HG02571 (cell line): ENCODE data around the gene FAM3C.

Experiments
- ATAC-seq: cut with Tn5 transposase; IDR thresholded peaks from one replicate; pipeline ENCODE4 v1.9.1; 2021; ENCODE audit warnings: mild to moderate bottlenecking, moderate library complexity; ENCODE audit not compliant: unreplicated experiment

The FAM3C gene

GRCh38 chr7:121410829-121411596, 14.9 kb upstream of the FAM3C start:
- no peak for ATAC-seq

- no peak for ATAC-seq
Measured at GRCh38 chr7:121406944-121407343, 10.8 kb upstream of the FAM3C start.

GRCh38 chr7:121406461-121406860, 10.4 kb upstream of the FAM3C start:
- no peak for ATAC-seq

GRCh38 chr7:121404348-121404747, 8.2 kb upstream of the FAM3C start:
- ATAC-seq, result no peak

GRCh38 chr7:121402701-121403100, 6.6 kb upstream of the FAM3C start:
- no peak for ATAC-seq

- ATAC-seq, result no peak
Measured at GRCh38 chr7:121401896-121402295, 5.8 kb upstream of the FAM3C start.

GRCh38 chr7:121398246-121398645, 2.1 kb upstream of the FAM3C start:
- ATAC-seq, result no peak

GRCh38 chr7:121397822-121398221, 1.7 kb upstream of the FAM3C start:
- no peak for ATAC-seq

- ATAC-seq, result no peak
Measured at GRCh38 chr7:121397361-121397760, 1.3 kb upstream of the FAM3C start.

- ATAC-seq, result peak; percentile 5
Measured at GRCh38 chr7:121395494-121395960, 581 bp downstream of the FAM3C start.

GRCh38 chr7:121394709-121395140, 1.4 kb downstream of the FAM3C start:
- no peak for ATAC-seq

GRCh38 chr7:121393005-121393366, 3.1 kb downstream of the FAM3C start:
- no peak for ATAC-seq

GRCh38 chr7:121392277-121393004, 3.7 kb downstream of the FAM3C start:
- no peak for ATAC-seq

GRCh38 chr7:121391686-121392085, 4.4 kb downstream of the FAM3C start:
- no peak for ATAC-seq

- no peak for ATAC-seq
Measured at GRCh38 chr7:121390617-121391016, 5.5 kb downstream of the FAM3C start.

GRCh38 chr7:121390109-121390508, 6.0 kb downstream of the FAM3C start:
- no peak for ATAC-seq

- ATAC-seq, result no peak
Measured at GRCh38 chr7:121388950-121389349, 7.2 kb downstream of the FAM3C start.

GRCh38 chr7:121385800-121386179, 10.3 kb downstream of the FAM3C start:
- ATAC-seq, result peak; percentile 94

- no peak for ATAC-seq
Measured at GRCh38 chr7:121385056-121385799, 10.9 kb downstream of the FAM3C start.

- no peak for ATAC-seq
Measured at GRCh38 chr7:121384265-121384664, 11.8 kb downstream of the FAM3C start.

- no peak for ATAC-seq
Measured at GRCh38 chr7:121383235-121383910, 12.7 kb downstream of the FAM3C start.
